Left renal cortex interstitium (tissue), 4 donors: ENCODE results near the gene WHAMM. TPM values are rescaled to one million over a fixed set of nuclear protein-coding genes. Genes with fewer than 3 reads are reported as not detected.
"Not testable (repeated sequence)": the region's sequence is repeated elsewhere in the genome, so short reads cannot be mapped to it uniquely, and the experiment has no call there.

Experiments
- DNase-seq, 4 donors: peaks; one replicate each; pipeline ENCODE4 v3.0.0-alpha.2; 2013; ENCODE audit warnings: low read depth in 4 of 4, low spot score in 2 of 4, missing footprints in 1 of 4
- polyA plus RNA-seq, 4 donors: library from polyadenylated mRNA; unstranded; fragments of 120-200 nt; gene quantifications; one replicate each; pipeline ENCODE4 v1.2.1, GENCODE V29; 2013; ENCODE audit not compliant: insufficient read length in 4 of 4

WHAMM gene
- polyA plus RNA-seq, 4 donors, result 9.4 to 14.3 (median 12.9) TPM

DNA sequence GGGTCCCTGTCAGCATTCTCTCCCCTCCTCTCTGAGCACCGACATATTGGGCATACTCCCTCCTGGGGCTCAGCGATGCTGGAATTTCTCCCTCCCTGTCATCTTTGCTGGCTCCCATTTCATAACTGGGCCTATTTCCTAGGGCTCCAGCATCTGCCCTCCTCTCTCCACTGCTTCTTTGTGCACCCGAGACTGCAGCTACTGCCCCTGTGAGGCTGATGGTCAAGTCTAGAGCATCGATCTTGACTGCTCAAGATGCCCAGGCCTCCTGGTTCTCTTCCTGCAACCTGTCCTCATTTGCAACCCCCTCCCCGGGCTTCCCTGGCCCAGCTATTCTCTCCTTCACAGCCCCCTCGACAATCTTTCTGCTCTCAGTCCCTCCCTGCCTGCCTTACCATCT lies 53.5 kb downstream of the WHAMM start:
- no peak for DNase-seq

DNA sequence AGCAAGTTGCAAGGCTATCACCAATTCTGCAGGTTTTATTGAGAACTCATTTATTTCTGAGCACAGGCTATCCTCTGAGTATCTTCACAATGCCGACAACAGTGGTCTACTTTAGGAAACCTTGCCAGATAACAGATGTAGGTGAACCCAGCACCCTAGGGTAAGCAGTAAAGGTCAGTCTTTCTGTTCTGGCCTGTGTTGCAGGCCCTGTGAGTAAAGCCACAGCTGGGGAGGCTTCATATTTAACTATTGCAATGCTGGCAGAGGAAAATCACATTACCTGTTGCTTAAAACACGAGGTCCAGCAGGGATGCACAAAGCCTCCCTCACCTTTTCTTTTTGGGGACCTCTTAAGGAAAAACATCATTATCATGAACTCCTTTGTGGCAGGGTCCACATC lies 55.5 kb downstream of the WHAMM start:
- DNase-seq, result no peak

DNA sequence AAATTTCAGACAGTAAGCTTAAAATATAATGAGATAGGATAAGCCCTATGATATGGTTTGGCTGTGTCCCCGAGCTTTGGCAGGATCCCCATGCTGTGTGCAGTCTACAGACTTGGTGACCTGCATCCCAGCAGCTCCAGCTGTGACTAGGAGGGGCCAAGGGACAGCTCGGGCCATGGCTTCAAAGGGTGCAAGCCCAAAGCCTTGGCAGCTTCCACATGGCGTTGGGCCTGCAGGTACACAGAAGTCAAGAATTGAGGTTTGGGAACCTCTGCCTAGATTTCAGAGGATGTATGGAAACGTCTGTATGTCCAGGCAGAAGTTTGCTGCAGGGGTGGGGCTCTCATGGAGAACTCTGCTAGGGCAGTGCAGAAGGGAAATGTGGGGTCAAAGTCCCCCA lies 56.2 kb downstream of the WHAMM start:
- not testable (repeated sequence) for DNase-seq

DNA sequence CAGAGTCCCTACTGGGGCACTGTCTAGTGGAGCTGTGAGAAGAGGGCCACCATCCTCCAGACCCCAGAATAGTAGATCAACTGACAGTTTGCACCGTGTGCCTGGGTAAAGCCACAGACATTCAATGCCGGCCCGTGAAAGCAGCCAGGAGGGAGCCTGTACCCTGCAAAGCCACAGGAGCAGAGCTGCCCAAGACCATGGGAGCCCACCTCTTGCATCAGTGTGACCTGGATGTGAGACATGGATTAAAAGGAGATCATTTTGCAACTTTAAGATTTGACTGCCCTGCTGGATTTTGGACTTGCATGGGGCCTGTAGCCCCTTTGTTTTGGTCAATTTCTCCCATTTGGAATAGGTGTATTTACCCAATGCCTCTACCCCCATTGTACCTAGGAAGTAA lies 56.6 kb downstream of the WHAMM start:
- not testable (repeated sequence) for DNase-seq

DNA sequence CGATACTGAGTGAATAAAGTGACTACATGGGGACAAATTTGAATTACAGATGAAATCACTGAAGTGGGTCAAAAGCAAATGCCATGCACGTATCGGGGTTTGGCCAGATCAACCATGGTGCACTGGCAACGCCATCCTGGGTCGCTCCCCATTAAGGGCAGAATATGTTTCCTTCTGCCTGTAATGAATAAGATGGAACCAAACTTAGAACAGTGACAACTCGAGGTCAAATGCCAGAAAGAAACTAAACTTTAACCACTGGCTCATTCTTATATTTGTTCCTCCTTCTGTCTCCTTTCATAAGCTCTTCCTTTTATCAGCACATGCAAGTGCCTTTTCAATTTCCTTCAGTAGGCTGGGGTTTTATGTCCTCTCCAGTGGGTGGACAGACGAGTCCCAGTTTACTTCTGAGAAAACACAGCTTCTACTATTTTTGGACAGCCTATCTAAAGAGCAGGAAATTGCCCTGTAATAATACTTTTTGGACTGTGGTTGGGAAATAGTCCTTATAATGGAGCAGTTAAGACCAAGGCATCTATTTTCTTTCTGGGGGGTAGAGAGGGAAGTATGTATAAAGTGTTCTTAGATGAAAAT lies 61.4 kb downstream of the WHAMM start:
- DNase-seq, result no peak

DNA sequence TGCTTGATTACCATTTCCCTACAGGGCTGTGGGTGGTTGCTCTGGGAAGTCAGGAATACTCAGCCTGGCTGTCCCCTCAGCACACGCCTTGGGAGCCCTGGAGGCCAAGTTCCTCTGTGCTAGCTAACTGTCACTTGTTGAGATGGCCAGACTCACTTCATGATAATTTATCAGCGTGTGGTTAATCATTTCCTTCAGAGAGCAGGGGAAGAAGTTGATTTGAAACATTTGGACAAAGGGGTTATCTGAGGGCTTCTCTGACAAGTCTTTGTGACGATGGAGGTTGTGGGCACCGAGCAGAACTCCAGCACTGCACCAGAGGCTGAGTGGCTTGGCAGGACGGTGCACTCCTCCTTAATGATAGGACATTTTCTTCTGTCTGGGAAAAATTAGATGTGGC lies 61.9 kb downstream of the WHAMM start:
- DNase-seq, result no peak

DNA sequence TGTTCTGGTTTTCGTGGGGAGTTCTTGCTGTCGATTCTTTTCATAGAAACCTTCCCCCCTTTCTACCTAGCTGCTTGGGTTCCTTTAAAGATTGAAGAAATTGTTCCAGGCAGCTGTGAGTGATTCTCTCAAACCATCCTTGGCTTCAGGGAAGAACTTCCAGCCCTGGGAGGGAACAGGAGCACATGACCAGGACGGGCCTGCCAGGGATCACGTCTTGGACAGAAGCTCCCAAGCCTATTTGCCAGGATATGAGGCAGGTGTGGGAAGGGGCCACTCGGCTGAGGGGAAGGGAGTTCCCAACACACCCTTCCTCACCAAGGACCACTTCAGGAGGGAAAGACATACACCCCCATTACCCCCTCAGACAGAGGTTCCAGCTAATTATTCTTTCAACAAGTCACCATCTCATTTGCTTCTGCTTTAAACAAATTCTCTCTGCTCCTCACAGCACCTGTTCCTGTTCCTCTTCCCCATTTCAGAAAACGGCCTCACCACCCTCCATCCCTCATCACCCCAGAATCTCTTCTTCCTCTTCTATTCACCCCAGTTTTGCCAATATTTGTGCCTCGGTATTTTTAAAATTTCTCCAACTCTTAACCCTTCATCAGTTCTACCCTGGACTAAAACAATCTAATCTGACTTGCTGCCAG lies 62.5 kb downstream of the WHAMM start:
- no peak for DNase-seq

DNA sequence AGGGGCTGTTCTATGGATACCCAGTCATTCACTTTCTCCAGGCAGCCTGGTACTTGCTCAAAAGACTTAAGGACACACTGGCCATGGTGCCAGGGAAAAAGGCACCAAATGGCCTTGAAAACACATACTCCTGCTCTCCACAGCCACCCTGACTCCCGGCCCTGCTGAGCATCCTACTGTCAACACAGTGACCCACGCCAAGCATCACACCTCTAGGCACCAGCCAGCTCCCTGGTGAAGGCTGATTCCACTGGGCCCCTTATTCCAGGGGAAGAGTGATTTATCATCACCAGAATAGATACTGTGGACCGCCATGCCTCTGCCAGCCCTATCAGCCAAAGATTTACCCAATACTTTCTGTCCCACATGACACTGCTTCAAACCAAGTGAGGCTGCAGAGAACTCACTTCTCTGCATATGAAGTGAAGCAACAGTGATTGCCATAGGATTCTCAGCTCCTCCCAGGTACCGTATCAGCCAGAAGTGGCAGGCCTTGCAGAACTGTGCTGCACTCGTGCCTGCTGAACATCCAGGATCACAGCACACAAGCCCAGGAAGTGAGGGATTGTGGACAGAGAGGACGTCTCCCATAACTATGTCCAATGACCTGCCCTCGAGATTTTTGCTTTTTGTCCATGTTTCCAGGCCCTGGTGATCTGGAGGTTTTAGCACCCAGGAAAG lies 63.7 kb downstream of the WHAMM start:
- no peak for DNase-seq

DNA sequence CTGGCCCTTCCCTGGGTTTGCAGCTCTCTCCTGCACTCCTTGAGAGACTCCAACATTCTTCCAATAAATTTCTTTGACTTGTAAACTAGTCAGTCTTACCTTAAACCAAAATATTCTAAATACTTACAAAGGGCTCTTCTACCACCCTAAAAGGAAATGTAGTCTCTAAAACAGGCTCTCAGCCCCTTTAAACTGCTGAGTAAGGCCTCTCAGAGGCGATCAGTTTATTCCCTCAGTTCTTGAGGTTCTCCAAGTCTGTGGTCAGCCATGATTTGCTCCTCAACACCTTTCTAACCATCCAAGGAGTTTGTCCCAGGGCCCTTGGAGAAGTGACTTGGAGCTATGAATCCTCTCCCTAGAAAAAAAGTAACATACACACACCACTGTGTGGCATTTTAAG lies 64.8 kb downstream of the WHAMM start:
- DNase-seq, result no peak

DNA sequence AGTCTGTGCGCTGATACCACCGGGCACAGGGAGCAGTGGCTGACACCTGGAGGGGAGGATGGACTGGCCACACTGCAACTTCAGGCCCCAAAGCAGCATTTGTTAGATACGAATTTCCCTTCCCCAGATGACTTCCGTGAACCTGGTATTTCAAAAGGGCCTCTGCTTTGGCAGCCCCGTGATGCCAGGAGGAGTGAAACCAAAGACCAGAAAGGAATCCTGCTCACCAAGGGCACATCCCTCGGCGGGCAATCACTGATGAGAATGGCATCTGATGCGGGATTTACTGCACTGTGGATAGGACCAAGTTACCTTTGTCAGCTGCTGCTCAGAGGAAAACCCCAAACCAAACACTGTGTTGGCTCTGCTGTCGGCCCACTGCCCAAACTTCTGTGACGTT lies 65.5 kb downstream of the WHAMM start:
- no peak for DNase-seq

GRCh38 chr15:82875411-82876003 lies 66.1 kb downstream of the WHAMM start:
- DNase-seq, result no peak

DNA sequence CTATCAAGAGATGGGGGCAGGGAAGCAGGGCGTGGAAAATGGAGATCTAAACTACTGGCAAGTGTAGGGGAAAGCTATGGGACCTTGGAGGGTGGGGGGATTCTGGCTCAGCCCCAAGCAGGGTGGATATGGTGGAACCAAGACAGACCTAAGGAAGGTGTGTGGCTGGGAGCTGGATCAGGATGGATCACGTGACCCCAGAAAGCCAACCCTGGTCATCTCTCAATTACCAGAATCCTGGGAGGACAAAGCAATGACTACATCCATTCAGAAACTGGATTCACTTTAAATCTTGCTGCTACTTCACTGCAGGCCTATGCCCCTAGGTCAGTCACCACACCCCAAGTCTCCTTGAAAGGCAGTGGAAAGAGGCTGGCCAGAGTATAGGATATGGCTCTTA lies 68.4 kb downstream of the WHAMM start:
- no peak for DNase-seq

- DNase-seq, result no peak
Measured at GRCh38 chr15:82878325-82878724, 68.9 kb downstream of the WHAMM start.

- no peak for DNase-seq
Measured at GRCh38 chr15:82880704-82881103, 71.3 kb downstream of the WHAMM start.

DNA sequence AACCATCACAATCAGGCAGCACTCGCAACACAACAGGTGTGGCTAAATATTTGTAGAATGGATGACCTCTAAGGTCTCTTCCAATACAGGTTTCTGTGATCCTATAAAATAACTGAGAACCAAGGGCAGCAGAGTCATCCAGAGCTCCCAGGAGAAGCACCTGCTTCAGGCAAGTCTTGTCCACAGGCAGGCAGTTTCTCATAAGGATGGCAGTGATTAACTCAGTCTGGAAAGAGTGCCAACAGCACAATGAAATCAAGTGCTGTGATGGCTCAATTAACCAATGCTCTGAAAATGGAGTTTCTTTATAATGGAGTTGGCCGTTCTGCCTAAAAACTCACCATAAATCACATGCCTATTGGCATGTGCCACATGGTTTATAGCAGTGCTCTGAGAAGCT lies 72.3 kb downstream of the WHAMM start:
- no peak for DNase-seq

- no peak for DNase-seq
Measured at GRCh38 chr15:82882273-82882928, 73.0 kb downstream of the WHAMM start.

Other genes starting within 250 kb of the WHAMM start
- 1 to 10 TPM; 1.8 to 3.3 (median 2.5) TPM for gene CPEB1, start 162.3 kb upstream of the WHAMM start, polyA plus RNA-seq
- 1 to 10 TPM; 2.6 to 3.9 (median 3.0) TPM for gene AP3B2, start 99.8 kb upstream of the WHAMM start, polyA plus RNA-seq
- under 1 TPM in 3 of 4 donors, not detected in 1; 0.06 to 0.43 (median 0.36) TPM for gene FSD2, start 3.6 kb upstream of the WHAMM start, polyA plus RNA-seq
- 10 to 100 TPM; 24.6 to 35.5 (median 29.7) TPM for gene HOMER2, start 143.1 kb downstream of the WHAMM start, polyA plus RNA-seq
- 10 to 100 TPM; 36.5 to 47.9 (median 42.1) TPM for gene RAMAC, start 176.6 kb downstream of the WHAMM start, polyA plus RNA-seq
- 10 to 100 TPM; 27.9 to 37.6 (median 28.4) TPM for gene C15orf40, start 202.0 kb downstream of the WHAMM start, polyA plus RNA-seq